CD14-positive monocyte (primary cell): ENCODE data around the gene TGM1. TPM values are rescaled to one million over a fixed set of nuclear protein-coding genes. Genes with fewer than 3 reads are reported as not detected.
A peak's percentile ranks its signal among the peaks of the same experiment; 100 is the strongest.

ENCODE experiments used
- DNase-seq, 3 donors: peaks; one replicate each; pipeline ENCODE4 v3.0.0-alpha.2; 2011 to 2022
- H2AFZ ChIP-seq: 2 replicates; pipeline ENCODE4 v1.6.0; 2012; ENCODE audit warnings: mild to moderate bottlenecking, low read depth, low read length, inconsistent platforms; ENCODE audit not compliant: insufficient read depth, poor library complexity, severe bottlenecking
- H3K27ac ChIP-seq, 2 donors: 1 replicate in 1 of 2; 2 replicates in 1 of 2; pipeline ENCODE4 v1.5.1; 2012 to 2013; ENCODE audit warnings: low read length in 2 of 2, control low read depth in 1 of 2, inconsistent platforms in 1 of 2, low read depth in 1 of 2, mild to moderate bottlenecking in 1 of 2
- H3K27me3 ChIP-seq, 2 donors: one replicate each; pipeline versions ENCODE4 v1.6.0 to v1.6.1; 2011 to 2013; ENCODE audit warnings: low read length in 2 of 2; ENCODE audit not compliant: control insufficient read depth in 2 of 2, insufficient read depth in 2 of 2
- H3K36me3 ChIP-seq, 2 donors: replicated peaks in 1 of 2; 1 replicate in 1 of 2; 2 replicates in 1 of 2; pipeline versions ENCODE4 v1.5.1 to v1.6.1; 2012 to 2013; ENCODE audit warnings: low read length in 2 of 2, control low read depth in 1 of 2, inconsistent platforms in 1 of 2, mild to moderate bottlenecking in 1 of 2; ENCODE audit not compliant: insufficient read depth in 2 of 2, control insufficient read depth in 1 of 2
- H3K4me1 ChIP-seq, 2 donors: 1 replicate in 1 of 2; 2 replicates in 1 of 2; pipeline versions ENCODE4 v1.5.1 to v1.6.1; 2012 to 2013; ENCODE audit warnings: low read length in 2 of 2, control low read depth in 1 of 2, inconsistent platforms in 1 of 2, mild to moderate bottlenecking in 1 of 2, moderate library complexity in 1 of 2; ENCODE audit not compliant: insufficient read depth in 2 of 2, control insufficient read depth in 1 of 2
- H3K4me2 ChIP-seq: replicated peaks from 2 replicates; pipeline ENCODE3; 2012; ENCODE audit warnings: low read length, moderate library complexity, mild to moderate bottlenecking; ENCODE audit not compliant: poor library complexity, severe bottlenecking; ENCODE audit errors: extremely low read depth
- H3K4me3 ChIP-seq, 3 experiments: fragments of 200-600 bp in 1 of 3; sonication (generic) in 1 of 3; replicated peaks in 1 of 3; 1 replicate in 2 of 3; 2 replicates in 1 of 3; pipeline ENCODE4 v1.5.1; 2011 to 2013; ENCODE audit warnings: low read length in 3 of 3, mild to moderate bottlenecking in 3 of 3, control low read depth in 2 of 3, low read depth in 2 of 3, inconsistent platforms in 1 of 3, moderate library complexity in 1 of 3
- H3K79me2 ChIP-seq: 2 replicates; pipeline ENCODE4 v1.6.0; 2012; ENCODE audit warnings: mild to moderate bottlenecking, control low read depth, inconsistent platforms, low read length, moderate library complexity; ENCODE audit not compliant: insufficient read depth
- H3K9ac ChIP-seq: 2 replicates; pipeline ENCODE4 v1.6.0; 2017; ENCODE audit warnings: low read length, mild to moderate bottlenecking; ENCODE audit not compliant: insufficient read depth, poor library complexity, severe bottlenecking
- H3K9me3 ChIP-seq, 2 donors: replicated peaks in 1 of 2; 1 replicate in 1 of 2; 2 replicates in 1 of 2; pipeline versions ENCODE4 v1.5.1 to v1.6.1; 2012 to 2013; ENCODE audit warnings: low read length in 2 of 2, control low read depth in 1 of 2; ENCODE audit not compliant: control insufficient read depth in 1 of 2, insufficient read depth in 1 of 2
- H4K20me1 ChIP-seq: 2 replicates; pipeline ENCODE4 v1.6.0; 2012; ENCODE audit warnings: mild to moderate bottlenecking, low read length, control low read depth, moderate library complexity; ENCODE audit not compliant: insufficient read depth
- H3K27ac Mint-ChIP-seq, 7 donors: one replicate each; pipeline ENCODE4 v1.8.0; 2020; ENCODE audit warnings: mild to moderate bottlenecking in 7 of 7, mixed read lengths in 7 of 7, moderate library complexity in 6 of 7, inconsistent platforms in 2 of 7
- H3K27me3 Mint-ChIP-seq, 3 donors: one replicate each; pipeline ENCODE4 v1.8.0; 2021 to 2022; ENCODE audit warnings: low read depth in 3 of 3, mild to moderate bottlenecking in 3 of 3, mixed read lengths in 3 of 3, moderate library complexity in 3 of 3, inconsistent platforms in 1 of 3
- H3K36me3 Mint-ChIP-seq, 2 donors: one replicate each; pipeline ENCODE4 v1.8.0; 2020; ENCODE audit warnings: mixed read lengths in 2 of 2, inconsistent platforms in 1 of 2, mild to moderate bottlenecking in 1 of 2
- H3K4me1 Mint-ChIP-seq: one replicate; pipeline ENCODE4 v1.8.0; 2020; ENCODE audit warnings: mild to moderate bottlenecking, mixed read lengths
- H3K4me3 Mint-ChIP-seq, 2 donors: one replicate each; pipeline ENCODE4 v1.8.0; 2020; ENCODE audit warnings: mild to moderate bottlenecking in 2 of 2, mixed read lengths in 2 of 2, moderate library complexity in 1 of 2
- H3K9me3 Mint-ChIP-seq, 7 donors: one replicate each; pipeline ENCODE4 v1.8.0; 2020 to 2022; ENCODE audit warnings: mixed read lengths in 7 of 7, mild to moderate bottlenecking in 6 of 7, moderate library complexity in 6 of 7, inconsistent platforms in 2 of 7
- CTCF ChIP-seq: fragments of 200-600 bp; IDR thresholded peaks from one replicate; pipeline ENCODE4 v1.8.0; 2022; ENCODE audit warnings: antibody characterized with exemption, mild to moderate bottlenecking
- WGBS: methylation state at CpG from one replicate; pipeline ENCODE4 v1.1.5; 2013; ENCODE audit warnings: missing lambda C conversion rate; ENCODE audit not compliant: insufficient coverage; 5-methylcytosine and 5-hydroxymethylcytosine counted together
- intact Hi-C, 2 donors: fragments of 100-400 bp; cut with micrococcal nuclease; formaldehyde crosslinking; loops; one replicate each; pipeline versions ENCODE4 v1.15.0 to v1.15.1; 2023
- polyA plus RNA-seq, 3 donors: library from polyadenylated mRNA; depleted of rRNA in 1 of 3; unstranded in 2 of 3; stranded (reverse) in 1 of 3; fragments of 300-500 nt in 2 of 3; fragments of >200 nt in 1 of 3; fragmentation: Illumina TruSeq in 2 of 3; gene quantifications; 1 replicate in 2 of 3; 2 replicates in 1 of 3; pipeline ENCODE4 v1.2.3, GENCODE V29; 2012 to 2021

The TGM1 gene
- polyA plus RNA-seq, 3 donors = 7.8 TPM; not detected in 2

- no peak overlapping the region for H2AFZ ChIP-seq
- no peak for TF ChIP-seq CTCF
- peaks cover 0 to 4% (median 0%) of the 10 kb centered on the region in 7 donors for H3K9me3 Mint-ChIP-seq
- peaks cover 0 to 3% (median 0%) of the 10 kb centered on the region in 3 donors for H3K27me3 Mint-ChIP-seq
- H3K9me3 ChIP-seq = no peaks in the 10 kb centered on the region
- no peaks in the 10 kb centered on the region for H3K27me3 ChIP-seq
- H3K27ac Mint-ChIP-seq = peak overlapping the region; percentile 90 to 97 (median 95)
- no peak overlapping the region for H3K9ac ChIP-seq
- H3K79me2 ChIP-seq = peaks cover 66% of the 10 kb centered on the region
- H3K36me3 Mint-ChIP-seq = peaks cover 11 to 15% of the 10 kb centered on the region in 2 donors
- H3K4me1 ChIP-seq = peaks cover 82 to 86% of the 10 kb centered on the region in 2 donors
- H3K4me3 Mint-ChIP-seq = peak overlapping the region in 1 of 2 donors; percentile 62
- peak overlapping the region in 1 of 3 experiments; percentile 53 for H3K4me3 ChIP-seq
- WGBS = 0% methylated on average over 2 of the region's 3 CpGs
- H3K36me3 ChIP-seq = peaks cover 9 to 11% of the 10 kb centered on the region in 2 donors
- peak; percentile 76 to 93 (median 88) for DNase-seq
- intact Hi-C loops = no loop called here
- peak overlapping the region; percentile 56 for H3K4me2 ChIP-seq
- no peaks in the 10 kb centered on the region for H4K20me1 ChIP-seq
- H3K4me1 Mint-ChIP-seq = peaks cover 78% of the 10 kb centered on the region
- H3K27ac ChIP-seq = peak overlapping the region; percentile 79 to 98
These were observed 11.1 kb upstream of the TGM1 start for GRCh38 chr14:24274101-24274543.

- H3K27ac ChIP-seq = peak overlapping the region; percentile 79 to 98
- intact Hi-C loops = no loop called here
- H3K79me2 ChIP-seq = peaks cover 60% of the 10 kb centered on the region
- no peak overlapping the region for H2AFZ ChIP-seq
- peak overlapping the region; percentile 56 for H3K4me2 ChIP-seq
- no peak for TF ChIP-seq CTCF
- H3K36me3 ChIP-seq = peaks cover 15 to 17% of the 10 kb centered on the region in 2 donors
- H3K9me3 Mint-ChIP-seq = peaks cover 0 to 4% (median 0%) of the 10 kb centered on the region in 7 donors
- H3K27ac Mint-ChIP-seq = peak overlapping the region; percentile 90 to 97 (median 95)
- H3K27me3 Mint-ChIP-seq = no peaks in the 10 kb centered on the region
- H4K20me1 ChIP-seq = no peaks in the 10 kb centered on the region
- peaks cover 17 to 19% of the 10 kb centered on the region in 2 donors for H3K36me3 Mint-ChIP-seq
- no peak overlapping the region for H3K9ac ChIP-seq
- peak overlapping the region in 1 of 2 donors; percentile 62 for H3K4me3 Mint-ChIP-seq
- peaks cover 72% of the 10 kb centered on the region for H3K4me1 Mint-ChIP-seq
- peak; percentile 18 to 59 (median 56) for DNase-seq
- H3K27me3 ChIP-seq = no peaks in the 10 kb centered on the region
- peak overlapping the region in 1 of 3 experiments; percentile 53 for H3K4me3 ChIP-seq
- no CpG with 5 or more reads among the region's 3 CpGs for WGBS
- no peaks in the 10 kb centered on the region for H3K9me3 ChIP-seq
- H3K4me1 ChIP-seq = peaks cover 76 to 80% of the 10 kb centered on the region in 2 donors
These were observed 10.5 kb upstream of the TGM1 start for GRCh38 chr14:24273422-24273998.
